ENCODE results near the gene TNFRSF18.

Gene TNFRSF18

DNA sequence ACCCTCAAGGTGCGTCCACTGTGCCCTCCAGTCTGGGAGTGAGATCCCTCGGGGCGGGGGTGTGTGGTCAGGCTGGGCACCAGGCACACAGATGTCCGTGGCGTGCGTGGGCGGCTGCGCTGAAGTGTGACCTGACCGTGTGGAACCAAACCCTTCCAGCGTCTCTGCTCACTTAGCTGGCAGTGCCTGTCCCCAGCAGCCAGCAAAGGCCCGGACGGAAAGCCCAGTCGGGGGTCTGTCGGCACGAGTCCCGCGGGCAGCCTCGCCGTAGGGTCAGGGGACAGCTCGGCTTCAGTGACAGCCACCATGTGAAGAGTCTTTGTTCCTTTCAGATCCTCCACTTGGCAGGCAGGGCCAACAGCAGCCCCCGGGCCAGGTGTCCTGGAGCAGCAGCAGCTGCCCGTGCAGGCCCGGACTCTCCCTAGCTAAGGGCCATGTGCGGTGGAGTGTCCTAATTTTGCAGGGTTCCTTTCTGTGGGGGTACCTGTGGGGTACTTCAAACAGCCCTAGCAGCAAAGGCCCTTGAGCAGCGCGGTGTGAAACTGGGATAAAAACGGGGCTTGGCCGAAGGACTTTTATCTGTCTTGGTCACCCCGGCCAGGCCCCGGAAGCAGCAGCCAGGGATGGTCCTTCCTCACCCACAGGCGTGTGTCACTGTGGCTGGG, 21.2 kb downstream of the TNFRSF18 start:
- H3K4me3 ChIP-seq (ENCODE audit: low read depth, low read length), result no peak overlapping the region
- TF ChIP-seq, protein P1, sequence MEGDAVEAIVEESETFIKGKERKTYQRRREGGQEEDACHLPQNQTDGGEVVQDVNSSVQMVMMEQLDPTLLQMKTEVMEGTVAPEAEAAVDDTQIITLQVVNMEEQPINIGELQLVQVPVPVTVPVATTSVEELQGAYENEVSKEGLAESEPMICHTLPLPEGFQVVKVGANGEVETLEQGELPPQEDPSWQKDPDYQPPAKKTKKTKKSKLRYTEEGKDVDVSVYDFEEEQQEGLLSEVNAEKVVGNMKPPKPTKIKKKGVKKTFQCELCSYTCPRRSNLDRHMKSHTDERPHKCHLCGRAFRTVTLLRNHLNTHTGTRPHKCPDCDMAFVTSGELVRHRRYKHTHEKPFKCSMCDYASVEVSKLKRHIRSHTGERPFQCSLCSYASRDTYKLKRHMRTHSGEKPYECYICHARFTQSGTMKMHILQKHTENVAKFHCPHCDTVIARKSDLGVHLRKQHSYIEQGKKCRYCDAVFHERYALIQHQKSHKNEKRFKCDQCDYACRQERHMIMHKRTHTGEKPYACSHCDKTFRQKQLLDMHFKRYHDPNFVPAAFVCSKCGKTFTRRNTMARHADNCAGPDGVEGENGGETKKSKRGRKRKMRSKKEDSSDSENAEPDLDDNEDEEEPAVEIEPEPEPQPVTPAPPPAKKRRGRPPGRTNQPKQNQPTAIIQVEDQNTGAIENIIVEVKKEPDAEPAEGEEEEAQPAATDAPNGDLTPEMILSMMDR (IDR thresholded peaks at IDR 0.05; ENCODE audit: low read depth, low read length), result no peak
- no peak for DNase-seq

DNA sequence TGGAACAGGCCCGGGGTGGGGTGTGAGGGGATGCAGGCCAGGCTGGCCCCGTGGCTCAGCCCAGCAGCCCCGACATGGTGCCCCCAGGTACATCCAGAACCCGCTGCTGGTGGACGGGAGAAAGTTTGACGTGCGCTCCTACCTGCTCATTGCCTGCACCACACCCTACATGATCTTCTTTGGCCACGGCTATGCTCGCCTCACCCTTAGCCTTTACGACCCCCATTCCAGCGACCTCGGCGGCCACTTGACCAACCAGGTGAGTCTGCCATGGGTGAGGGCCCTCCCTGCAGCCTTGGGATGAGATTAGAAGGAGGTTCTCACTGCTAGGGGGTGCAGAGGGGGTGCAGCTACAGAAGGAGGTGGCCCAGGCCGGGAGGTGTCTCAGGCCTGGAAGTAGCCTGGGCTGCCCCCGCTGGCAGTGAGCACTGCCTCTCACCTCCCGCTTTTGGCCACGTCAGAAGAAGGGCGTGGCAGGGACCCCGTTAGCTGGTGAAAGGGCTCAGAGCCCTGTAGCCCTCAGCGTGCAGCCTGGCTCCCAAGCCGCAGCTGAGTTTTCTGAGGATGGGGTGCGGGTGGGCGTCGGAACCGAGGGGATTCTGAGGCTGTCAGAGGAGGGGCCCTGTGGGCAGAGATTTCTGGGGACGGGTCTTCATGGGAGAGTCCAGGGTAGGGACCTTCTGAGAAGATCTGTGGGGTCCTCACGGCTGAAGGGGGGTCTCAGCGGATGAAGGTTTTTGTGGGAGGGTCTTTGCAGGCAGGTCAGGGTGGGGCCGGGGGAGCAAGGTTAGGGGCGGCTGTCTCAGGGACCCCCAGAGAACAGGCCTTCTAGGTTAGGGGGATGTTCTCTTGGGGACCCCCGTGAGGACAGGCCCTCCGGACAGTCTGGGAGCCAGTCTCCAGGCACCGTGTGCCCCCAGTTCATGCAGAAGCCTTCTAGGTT, 22.3 kb downstream of the TNFRSF18 start:
- no peak for DNase-seq
- H3K27me3 ChIP-seq (ENCODE audit: insufficient read depth, low read depth, severe bottlenecking), result no peaks in the 10 kb centered on the region
- TF ChIP-seq, protein P1 (IDR thresholded peaks at IDR 0.05; ENCODE audit: low read depth, low read length), result no peak
- no peaks in the 10 kb centered on the region for H3K36me3 ChIP-seq
- no peak overlapping the region for H3K4me3 ChIP-seq (ENCODE audit: low read depth, low read length)
- no peak overlapping the region for H3K27ac ChIP-seq
- H3K9me3 ChIP-seq (ENCODE audit: severe bottlenecking), result no peaks in the 10 kb centered on the region

More for the DNA sequence above, 21.2 kb downstream of the TNFRSF18 start:
- H3K27ac ChIP-seq, result no peak overlapping the region
- H3K27me3 ChIP-seq (ENCODE audit: insufficient read depth, low read depth, severe bottlenecking), result no peaks in the 10 kb centered on the region
- H3K36me3 ChIP-seq, result no peaks in the 10 kb centered on the region
- no peaks in the 10 kb centered on the region for H3K9me3 ChIP-seq (ENCODE audit: severe bottlenecking)

DNA sequence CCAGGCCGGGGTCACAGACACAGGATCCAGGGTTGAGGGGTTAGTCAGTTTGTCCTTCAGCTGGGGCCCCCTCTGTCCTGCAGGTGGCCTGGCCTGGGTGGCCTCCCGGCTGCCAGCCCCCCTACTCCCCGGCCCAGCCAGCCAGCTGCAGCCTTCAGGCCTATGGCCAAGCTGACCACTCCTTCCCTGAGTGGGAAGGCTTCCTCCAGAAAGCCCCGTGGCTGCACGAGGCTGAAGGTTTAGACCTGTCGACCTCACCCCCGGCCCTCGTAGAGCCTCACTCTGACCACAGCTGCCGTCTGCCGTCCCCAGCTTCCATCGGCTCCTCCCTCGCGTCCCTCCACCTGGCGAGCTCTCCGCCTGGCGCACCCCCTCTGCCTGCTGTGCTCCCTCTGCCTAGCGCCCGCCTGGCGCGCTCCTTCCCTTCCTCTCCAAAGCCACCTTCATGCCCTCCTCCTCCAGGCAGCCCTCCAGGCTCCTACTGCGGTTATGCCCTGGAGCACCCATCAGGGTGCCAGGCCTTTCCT, 23.1 kb downstream of the TNFRSF18 start:
- Histone ChIP-seq H3K27me3 (ENCODE audit: insufficient read depth, low read depth, severe bottlenecking) (no peaks in the 10 kb centered on the region), H3K9me3 (ENCODE audit: severe bottlenecking) (no peaks in the 10 kb centered on the region), H3K27ac (no peak overlapping the region), H3K36me3 (no peaks in the 10 kb centered on the region), H3K4me3 (ENCODE audit: low read depth, low read length) (no peak overlapping the region)
- DNase-seq, result no peak
- TF ChIP-seq, protein P1 (IDR thresholded peaks at IDR 0.05; ENCODE audit: low read depth, low read length), result no peak

DNA sequence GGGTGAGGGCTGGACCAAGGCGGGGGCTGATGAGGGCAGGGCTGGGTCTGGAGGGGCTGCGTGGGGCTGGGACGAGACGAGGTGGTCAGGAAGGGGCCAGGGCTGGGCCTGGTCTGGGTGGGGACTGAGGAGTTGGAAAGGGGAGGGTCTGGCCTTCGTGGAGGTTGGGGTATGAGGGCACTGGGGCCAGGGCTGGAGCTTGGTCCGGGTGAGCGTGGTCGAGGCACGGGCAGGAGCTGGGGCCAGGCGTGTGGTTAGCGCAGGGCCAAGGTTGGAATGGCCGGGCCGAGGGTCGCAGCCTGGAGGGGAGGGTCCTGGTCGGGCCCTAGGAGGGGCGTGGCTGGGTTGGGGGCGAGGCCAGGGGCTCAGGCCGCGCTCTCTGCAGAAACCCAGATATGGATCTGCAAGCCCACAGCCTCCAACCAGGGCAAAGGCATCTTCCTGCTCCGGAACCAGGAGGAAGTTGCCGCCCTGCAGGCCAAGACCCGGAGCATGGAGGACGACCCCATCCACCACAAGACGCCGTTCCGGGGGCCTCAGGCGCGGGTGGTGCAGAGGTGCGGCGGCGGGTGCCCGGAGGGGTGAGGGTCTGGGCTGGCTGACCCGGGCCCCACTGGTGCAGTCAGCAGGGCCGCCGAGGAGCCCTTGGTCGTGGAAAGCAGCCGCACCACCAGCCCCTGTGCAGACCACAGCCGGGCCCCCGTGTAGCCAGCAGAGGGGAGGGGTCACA, 23.7 kb downstream of the TNFRSF18 start:
- Histone ChIP-seq H3K36me3 (no peaks in the 10 kb centered on the region), H3K27me3 (ENCODE audit: insufficient read depth, low read depth, severe bottlenecking) (no peaks in the 10 kb centered on the region), H3K9me3 (ENCODE audit: severe bottlenecking) (no peaks in the 10 kb centered on the region), H3K4me3 (ENCODE audit: low read depth, low read length) (no peak overlapping the region), H3K27ac (no peak overlapping the region)
- TF ChIP-seq, protein P1 (IDR thresholded peaks at IDR 0.05; ENCODE audit: low read depth, low read length), result no peak
- DNase-seq, result no peak

DNA sequence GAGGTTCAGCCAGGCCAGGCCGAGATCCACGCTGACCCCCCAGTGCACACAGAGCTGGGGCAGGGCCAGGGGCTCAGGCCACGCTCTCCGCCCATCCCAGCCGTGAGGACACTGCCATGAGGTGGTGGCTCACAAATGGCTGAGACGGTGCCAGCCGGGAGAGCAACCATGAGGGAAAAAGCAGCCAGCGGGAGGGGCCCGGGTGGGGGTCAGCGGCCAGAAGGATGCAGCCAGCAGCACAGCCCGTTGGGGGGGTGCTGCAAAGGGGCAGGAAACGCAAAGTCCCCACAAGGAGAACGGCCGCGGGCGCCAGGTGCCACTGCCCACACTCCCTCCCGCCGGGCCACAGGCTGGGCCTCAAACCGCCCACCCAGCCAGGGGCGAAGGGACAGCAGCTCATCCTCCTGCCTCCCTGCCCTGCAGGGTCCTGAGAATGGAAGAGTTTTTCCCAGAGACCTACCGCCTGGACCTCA, 24.4 kb downstream of the TNFRSF18 start:
- Histone ChIP-seq H3K4me3 (ENCODE audit: low read depth, low read length) (no peak overlapping the region), H3K27ac (no peak overlapping the region), H3K36me3 (no peaks in the 10 kb centered on the region), H3K27me3 (ENCODE audit: insufficient read depth, low read depth, severe bottlenecking) (no peaks in the 10 kb centered on the region), H3K9me3 (ENCODE audit: severe bottlenecking) (no peaks in the 10 kb centered on the region)
- DNase-seq, result no peak
- TF ChIP-seq, protein P1 (IDR thresholded peaks at IDR 0.05; ENCODE audit: low read depth, low read length), result no peak
